Measurements from ENCODE around the gene SOS1. TPM values are rescaled to one million over a fixed set of nuclear protein-coding genes. Genes with fewer than 3 reads are reported as not detected.
A peak's percentile ranks its signal among the peaks of the same experiment; 100 is the strongest.

SOS1 gene
- total RNA-seq, 2 donors from 2014 or later: 29.8 to 61.2 TPM

- peak overlapping the region; percentile 87 for H3K4me3 ChIP-seq
- H3K36me3 ChIP-seq: no peaks in the 10 kb centered on the region
- H3K27ac ChIP-seq: peak overlapping the region; percentile 70 to 89
- DNase-seq (ENCODE audit: low spot score) (no peak), ATAC-seq (ENCODE audit: insufficient number of reproducible peaks, low FRiP score, low read depth) (no peak)
- H3K9me3 ChIP-seq: no peaks in the 10 kb centered on the region
- H3K27me3 ChIP-seq (replicated peaks; ENCODE audit: insufficient read depth): no peaks in the 10 kb centered on the region
- peaks cover 21 to 55% of the 10 kb centered on the region in 2 donors for H3K4me1 ChIP-seq (ENCODE audit: control insufficient read depth in 1 of 2, low read depth in 2 of 2)
- TF ChIP-seq CTCF (IDR thresholded peaks at IDR 0.05): no peak
These were observed 742 bp upstream of the SOS1 start for GRCh38 chr2:39121523-39122063.

- peak overlapping the region; percentile 70 to 89 for H3K27ac ChIP-seq
- no peaks in the 10 kb centered on the region for H3K9me3 ChIP-seq
- ATAC-seq (ENCODE audit: insufficient number of reproducible peaks, low FRiP score, low read depth) (peak; percentile 14), DNase-seq (ENCODE audit: low spot score) (no peak)
- H3K27me3 ChIP-seq (replicated peaks; ENCODE audit: insufficient read depth): no peaks in the 10 kb centered on the region
- TF ChIP-seq CTCF (IDR thresholded peaks at IDR 0.05): no peak
- no peaks in the 10 kb centered on the region for H3K36me3 ChIP-seq
- H3K4me1 ChIP-seq (ENCODE audit: control insufficient read depth in 1 of 2, low read depth in 2 of 2): peaks cover 21 to 57% of the 10 kb centered on the region in 2 donors
- peak overlapping the region; percentile 87 for H3K4me3 ChIP-seq
These were observed 405 bp downstream of the SOS1 start for GRCh38 chr2:39120521-39120770.

- peaks cover 21 to 54% of the 10 kb centered on the region in 2 donors for H3K4me1 ChIP-seq (ENCODE audit: control insufficient read depth in 1 of 2, low read depth in 2 of 2)
- TF ChIP-seq CTCF (IDR thresholded peaks at IDR 0.05): no peak
- H3K36me3 ChIP-seq: no peaks in the 10 kb centered on the region
- no peaks in the 10 kb centered on the region for H3K27me3 ChIP-seq (replicated peaks; ENCODE audit: insufficient read depth)
- ATAC-seq (ENCODE audit: insufficient number of reproducible peaks, low FRiP score, low read depth) (peak; percentile 40), DNase-seq (ENCODE audit: low spot score) (no peak)
- H3K4me3 ChIP-seq: peak overlapping the region; percentile 87
- H3K27ac ChIP-seq: peak overlapping the region; percentile 70 to 80
- no peaks in the 10 kb centered on the region for H3K9me3 ChIP-seq
These were observed 925 bp downstream of the SOS1 start for GRCh38 chr2:39119732-39120520.

- H3K4me3 ChIP-seq: peak overlapping the region; percentile 87
- H3K27me3 ChIP-seq (replicated peaks; ENCODE audit: insufficient read depth): no peaks in the 10 kb centered on the region
- H3K9me3 ChIP-seq: no peaks in the 10 kb centered on the region
- DNase-seq (ENCODE audit: low spot score) (no peak), ATAC-seq (ENCODE audit: insufficient number of reproducible peaks, low FRiP score, low read depth) (no peak)
- H3K4me1 ChIP-seq (ENCODE audit: control insufficient read depth in 1 of 2, low read depth in 2 of 2): peaks cover 21 to 62% of the 10 kb centered on the region in 2 donors
- peak overlapping the region; percentile 70 to 80 for H3K27ac ChIP-seq
- H3K36me3 ChIP-seq: no peaks in the 10 kb centered on the region
- TF ChIP-seq CTCF (IDR thresholded peaks at IDR 0.05): no peak
These were observed 1.9 kb downstream of the SOS1 start for GRCh38 chr2:39118786-39119499.

GRCh38 chr2:39115556-39115955 lies 5.3 kb downstream of the SOS1 start:
- Histone ChIP-seq H3K9me3 (no peaks in the 10 kb centered on the region), H3K36me3 (no peaks in the 10 kb centered on the region), H3K4me3 (no peak overlapping the region), H3K27ac (no peak overlapping the region), H3K27me3 (replicated peaks; ENCODE audit: insufficient read depth) (no peaks in the 10 kb centered on the region), H3K4me1 (ENCODE audit: control insufficient read depth in 1 of 2, low read depth in 2 of 2) (peaks cover 10 to 53% of the 10 kb centered on the region in 2 donors)
- no peak for DNase-seq (ENCODE audit: low spot score)
- no peak for TF ChIP-seq CTCF (IDR thresholded peaks at IDR 0.05)
- ATAC-seq (ENCODE audit: insufficient number of reproducible peaks, low FRiP score, low read depth): no peak

Measured in thoracic aorta (tissue), 2 donors.